ENCODE data around the gene SRPK1.

The SRPK1 gene

DNA sequence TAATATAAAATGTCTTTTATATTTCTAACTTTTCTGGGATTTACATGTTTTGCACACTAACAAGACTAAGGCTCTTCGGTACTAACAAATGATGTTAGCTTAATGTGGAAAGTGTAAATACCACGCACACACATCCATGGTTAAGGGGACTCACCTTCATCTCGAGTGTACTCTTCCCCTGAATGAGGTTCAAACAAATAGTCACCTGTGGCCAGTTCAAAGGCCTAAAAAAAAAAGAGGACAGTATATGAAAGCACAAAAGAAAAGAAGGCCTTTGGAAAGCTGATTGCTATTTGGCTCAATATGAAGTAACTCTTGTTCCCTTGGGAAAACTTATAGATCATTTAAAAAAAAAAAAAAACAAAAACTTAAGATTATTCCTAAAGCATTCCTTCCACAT, 78.5 kb downstream of the SRPK1 start:
- no peak for TF ChIP-seq ZNF274 (IDR thresholded peaks at IDR 0.05; ENCODE audit: low read depth, low read length)
- no peak overlapping the region for H3K4me3 ChIP-seq (ENCODE audit: low read length)

DNA sequence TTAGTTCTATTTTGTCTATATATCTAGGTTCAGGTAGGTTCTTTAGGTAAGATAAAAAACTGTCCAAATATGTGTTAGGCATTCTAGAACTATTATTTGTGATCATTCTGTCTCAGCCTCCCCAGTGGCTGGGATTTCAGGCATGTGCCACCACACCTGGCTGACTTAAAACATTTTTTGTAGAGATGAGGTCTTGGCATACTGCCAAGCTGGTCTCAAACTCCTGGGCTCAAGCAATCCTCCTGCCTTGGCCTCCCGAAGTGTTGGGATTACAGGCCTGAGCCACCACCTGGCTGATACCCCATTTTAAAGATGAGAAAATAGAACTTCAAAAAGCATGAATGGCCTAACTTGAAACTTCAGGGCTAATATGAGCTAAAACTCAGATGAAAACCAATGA, 81.9 kb downstream of the SRPK1 start:
- no peak overlapping the region for H3K4me3 ChIP-seq (ENCODE audit: low read length)
- no peak for TF ChIP-seq ZNF274 (IDR thresholded peaks at IDR 0.05; ENCODE audit: low read depth, low read length)

DNA sequence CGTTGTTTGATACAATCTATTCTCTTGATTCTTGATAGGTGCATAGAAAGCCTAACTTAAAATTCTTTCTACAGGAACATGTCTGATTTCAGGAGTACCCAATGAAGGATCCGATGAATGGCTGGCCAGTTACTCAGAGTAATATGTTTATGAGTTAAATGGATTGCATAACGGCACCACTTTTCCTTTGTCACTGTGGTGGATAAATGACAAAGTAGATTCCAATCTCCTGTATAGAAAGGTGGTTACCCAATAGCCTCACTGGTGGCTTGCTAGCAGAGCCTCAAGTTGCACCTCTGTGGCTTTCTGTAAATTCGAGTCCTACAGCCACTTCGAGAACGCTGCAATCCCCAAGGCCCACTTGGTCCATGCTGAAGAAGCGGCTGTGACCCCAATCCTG, 87.4 kb downstream of the SRPK1 start:
- TF ChIP-seq ZNF274 (IDR thresholded peaks at IDR 0.05; ENCODE audit: low read depth, low read length): no peak
- no peak overlapping the region for H3K4me3 ChIP-seq (ENCODE audit: low read length)

DNA sequence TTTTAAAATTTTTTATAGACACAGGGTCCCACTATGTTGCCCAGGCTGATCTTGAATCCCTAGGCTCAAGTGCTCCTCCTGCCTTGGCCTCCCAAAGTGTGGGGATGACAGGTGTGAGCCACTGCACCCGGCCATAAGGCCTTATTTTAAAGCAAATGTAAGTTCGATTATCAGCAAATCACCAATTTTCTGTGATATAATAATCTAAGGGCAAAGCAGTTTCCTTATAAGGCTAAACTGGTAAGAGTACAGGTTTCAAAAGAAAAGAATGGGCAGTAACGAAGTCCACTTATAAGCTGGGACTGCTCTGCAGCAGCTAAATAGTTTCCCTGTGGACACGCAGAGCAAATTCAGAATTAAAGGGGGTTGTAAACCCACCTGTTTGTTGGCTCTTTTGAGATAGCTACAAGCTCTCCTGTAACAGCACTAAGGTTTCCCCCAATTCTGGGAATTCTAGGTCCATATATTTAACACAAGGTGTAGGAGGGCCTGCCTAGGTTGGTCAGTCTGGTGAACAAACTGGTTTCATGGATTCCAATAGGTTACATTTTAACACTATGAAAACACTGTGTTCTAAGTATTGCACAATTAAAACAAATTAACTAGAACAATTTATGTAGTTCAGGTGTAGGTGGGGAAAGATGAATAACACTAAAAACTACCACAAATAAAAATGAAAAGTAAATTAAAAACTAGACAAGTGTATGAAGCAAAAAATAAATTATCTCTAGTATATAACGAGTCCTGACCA, 89.5 kb downstream of the SRPK1 start:
- H3K4me3 ChIP-seq (ENCODE audit: low read length): no peak overlapping the region
- no peak for TF ChIP-seq ZNF274 (IDR thresholded peaks at IDR 0.05; ENCODE audit: low read depth, low read length)

DNA sequence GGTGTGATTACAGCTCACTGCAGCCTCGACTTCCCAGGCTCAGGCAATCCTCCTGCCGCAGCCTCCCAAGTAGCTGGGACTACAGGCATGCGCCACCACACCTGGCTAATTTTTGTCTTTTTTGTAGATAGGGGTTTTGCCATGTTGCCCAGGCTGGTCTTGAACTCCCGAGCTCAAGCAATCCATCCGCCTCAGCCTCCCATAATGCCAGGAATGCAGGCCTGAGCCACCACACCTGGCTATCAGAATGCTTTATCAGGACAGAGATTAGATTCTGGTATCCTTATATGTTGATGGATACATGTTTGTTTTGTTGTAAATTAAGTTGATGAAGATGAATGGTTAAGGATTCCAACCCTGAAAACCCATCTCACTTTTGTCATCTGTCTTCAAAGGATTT, 91.6 kb downstream of the SRPK1 start:
- H3K4me3 ChIP-seq (ENCODE audit: low read length): no peak overlapping the region
- no peak for TF ChIP-seq ZNF274 (IDR thresholded peaks at IDR 0.05; ENCODE audit: low read depth, low read length)

DNA sequence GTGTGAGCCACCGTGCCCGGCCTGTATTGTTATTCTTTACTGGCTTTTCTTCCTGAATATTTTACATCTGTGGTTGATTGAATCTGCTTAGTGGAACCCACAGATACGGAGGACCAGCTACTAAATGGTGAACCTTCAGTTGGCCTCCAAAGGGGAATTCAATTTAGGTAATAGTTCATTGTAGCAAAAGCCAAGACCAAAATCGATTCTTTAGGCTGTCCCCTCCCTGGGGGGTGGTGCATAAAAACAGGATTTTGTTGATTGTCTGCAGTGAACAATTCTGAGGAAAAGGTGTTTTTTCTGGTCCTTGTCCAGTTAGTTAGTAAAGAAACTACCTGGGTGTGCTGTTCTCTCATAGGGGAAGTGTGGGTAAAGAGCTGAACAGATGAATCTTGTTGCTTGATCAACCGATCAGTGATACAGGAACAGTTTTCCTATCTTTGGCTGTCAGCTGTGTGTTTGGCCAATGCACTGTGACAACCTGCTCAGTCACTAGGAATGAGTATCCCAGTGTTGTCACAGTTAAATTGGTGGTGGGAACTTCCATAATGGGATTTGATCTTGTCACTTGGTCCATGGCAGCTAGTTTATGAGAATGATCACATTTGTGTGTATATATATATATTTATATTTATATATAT, 96.2 kb downstream of the SRPK1 start:
- H3K4me3 ChIP-seq (ENCODE audit: low read length): no peak overlapping the region
- TF ChIP-seq ZNF274 (IDR thresholded peaks at IDR 0.05; ENCODE audit: low read depth, low read length): no peak

DNA sequence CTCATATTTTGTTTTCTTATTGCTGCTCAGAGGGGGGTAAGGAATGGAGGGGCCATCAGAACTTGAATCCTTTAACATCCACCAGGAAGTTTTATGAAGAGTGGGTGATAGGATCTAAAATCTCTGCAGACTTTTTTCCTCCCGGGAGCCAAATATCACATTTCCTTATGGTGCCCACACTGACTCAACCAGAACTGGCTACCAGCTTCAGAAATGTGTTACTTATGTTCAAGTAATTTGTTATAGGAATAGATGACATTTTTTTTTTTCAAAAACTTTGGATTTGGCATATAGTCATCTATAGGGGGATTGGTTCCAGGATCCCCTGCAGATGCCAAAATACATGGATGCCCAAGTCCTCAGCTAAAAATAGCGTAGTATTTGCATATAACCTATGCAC, 97.3 kb downstream of the SRPK1 start:
- no peak overlapping the region for H3K4me3 ChIP-seq (ENCODE audit: low read length)
- no peak for TF ChIP-seq ZNF274 (IDR thresholded peaks at IDR 0.05; ENCODE audit: low read depth, low read length)

DNA sequence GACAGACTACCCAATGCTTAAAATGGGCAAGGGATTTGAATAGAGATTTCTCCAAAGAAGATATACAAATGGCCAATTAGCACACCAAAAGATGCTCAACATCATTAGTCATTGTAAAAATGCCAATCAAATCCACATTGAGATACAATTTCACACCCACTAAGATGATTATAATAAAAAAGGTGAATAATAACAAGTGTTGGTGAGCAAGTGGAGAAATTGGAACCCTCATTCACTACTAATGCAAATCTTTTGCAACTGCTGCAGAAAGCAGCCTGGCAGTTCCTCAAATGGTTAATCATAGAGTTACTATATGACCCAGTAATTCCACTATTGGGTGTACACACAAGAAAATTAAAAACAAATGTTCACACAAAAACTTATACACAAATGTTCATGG, 103.4 kb downstream of the SRPK1 start:
- TF ChIP-seq ZNF274 (IDR thresholded peaks at IDR 0.05; ENCODE audit: low read depth, low read length): no peak
- no peak overlapping the region for H3K4me3 ChIP-seq (ENCODE audit: low read length)

DNA sequence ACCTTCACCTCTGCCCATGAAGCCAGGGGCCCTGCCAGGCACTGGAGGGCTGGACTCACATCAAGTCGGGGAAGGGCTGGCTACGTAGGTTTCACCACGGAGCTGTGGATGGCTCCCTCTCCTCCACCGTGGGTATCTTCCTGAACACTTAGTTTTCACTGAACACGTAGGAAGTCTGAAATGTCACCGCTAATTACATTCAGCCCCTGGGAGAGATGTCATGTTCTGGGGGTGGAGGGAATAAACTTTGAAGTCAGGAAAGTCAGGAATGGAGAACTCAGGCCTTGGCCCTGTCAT, 109.3 kb downstream of the SRPK1 start:
- TF ChIP-seq ZNF274 (IDR thresholded peaks at IDR 0.05; ENCODE audit: low read depth, low read length): no peak
- no peak overlapping the region for H3K4me3 ChIP-seq (ENCODE audit: low read length)

DNA sequence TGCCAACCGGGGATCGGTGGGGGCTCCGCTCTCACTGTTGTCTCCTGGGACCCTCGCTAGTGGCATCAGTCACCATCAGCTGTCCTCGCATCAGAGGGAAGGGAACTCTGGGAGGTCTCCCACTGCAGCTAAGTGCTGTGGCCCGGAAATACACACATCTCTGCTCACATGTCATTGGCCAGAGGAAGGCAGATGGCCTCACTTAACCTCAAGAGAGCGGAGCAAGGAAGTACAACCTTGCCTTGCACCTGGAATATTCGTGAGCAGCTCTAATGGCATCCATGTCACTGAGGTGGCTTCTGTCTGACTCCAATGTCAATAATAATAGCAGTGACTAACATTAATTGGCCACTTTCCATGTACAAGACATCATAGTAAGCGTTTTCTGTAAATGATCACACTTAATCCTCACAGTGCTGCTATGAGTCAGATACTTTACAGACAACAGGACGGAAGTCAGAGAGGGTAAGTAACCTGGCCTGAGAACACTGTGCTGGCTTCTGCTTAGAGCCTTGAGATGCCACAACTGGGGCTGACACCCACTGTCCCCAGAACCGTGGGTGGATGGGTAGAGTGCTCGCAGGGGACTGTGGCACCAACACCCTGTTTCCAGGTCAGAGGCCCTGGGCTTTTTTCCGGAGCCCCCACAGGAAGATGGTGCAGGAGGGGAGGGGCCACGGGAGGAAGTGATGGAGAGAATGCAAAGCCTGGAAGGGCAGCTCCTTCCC, 109.8 kb downstream of the SRPK1 start:
- H3K4me3 ChIP-seq (ENCODE audit: low read length): no peak overlapping the region
- no peak for TF ChIP-seq ZNF274 (IDR thresholded peaks at IDR 0.05; ENCODE audit: low read depth, low read length)

DNA sequence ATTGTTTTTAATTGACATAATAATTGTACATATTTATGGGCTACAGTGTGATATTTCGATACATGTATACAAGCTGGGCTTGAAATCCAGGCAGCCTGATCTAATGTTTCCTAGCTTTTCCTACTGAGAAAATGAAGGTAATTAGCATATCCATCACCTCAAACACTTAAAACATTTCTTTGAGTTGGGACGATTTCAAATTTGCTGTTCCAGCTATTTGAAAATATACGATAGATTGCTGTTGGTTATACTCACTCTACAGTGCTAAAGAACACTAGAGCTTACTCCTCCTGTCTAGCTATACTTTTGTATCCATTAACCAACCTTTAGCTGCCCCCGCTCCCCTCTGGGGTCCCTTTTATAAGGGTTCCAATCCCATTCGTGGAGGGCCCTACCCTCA, 111.1 kb downstream of the SRPK1 start:
- H3K4me3 ChIP-seq (ENCODE audit: low read length): no peak overlapping the region
- TF ChIP-seq ZNF274 (IDR thresholded peaks at IDR 0.05; ENCODE audit: low read depth, low read length): no peak

DNA sequence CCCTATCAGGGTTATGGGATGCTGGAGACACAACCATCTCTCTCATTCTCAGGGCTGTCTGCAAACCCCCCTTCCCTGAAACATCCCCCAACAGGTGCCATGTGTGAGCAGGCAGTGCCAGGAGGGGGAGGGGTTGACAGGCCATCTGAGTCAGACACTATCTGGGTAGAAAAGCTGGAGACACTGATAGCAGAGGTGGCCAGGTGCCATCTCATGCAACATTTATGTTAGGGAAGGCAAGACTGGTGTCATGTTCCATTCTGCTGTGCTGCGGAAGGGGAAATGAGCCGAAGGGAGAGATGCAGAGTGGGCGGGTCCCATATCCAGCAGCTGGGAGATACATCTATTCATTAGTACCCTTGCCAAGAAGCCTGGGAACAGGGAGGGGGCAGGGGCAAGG, 112.2 kb downstream of the SRPK1 start:
- TF ChIP-seq ZNF274 (IDR thresholded peaks at IDR 0.05; ENCODE audit: low read depth, low read length): no peak
- H3K4me3 ChIP-seq (ENCODE audit: low read length): no peak overlapping the region

DNA sequence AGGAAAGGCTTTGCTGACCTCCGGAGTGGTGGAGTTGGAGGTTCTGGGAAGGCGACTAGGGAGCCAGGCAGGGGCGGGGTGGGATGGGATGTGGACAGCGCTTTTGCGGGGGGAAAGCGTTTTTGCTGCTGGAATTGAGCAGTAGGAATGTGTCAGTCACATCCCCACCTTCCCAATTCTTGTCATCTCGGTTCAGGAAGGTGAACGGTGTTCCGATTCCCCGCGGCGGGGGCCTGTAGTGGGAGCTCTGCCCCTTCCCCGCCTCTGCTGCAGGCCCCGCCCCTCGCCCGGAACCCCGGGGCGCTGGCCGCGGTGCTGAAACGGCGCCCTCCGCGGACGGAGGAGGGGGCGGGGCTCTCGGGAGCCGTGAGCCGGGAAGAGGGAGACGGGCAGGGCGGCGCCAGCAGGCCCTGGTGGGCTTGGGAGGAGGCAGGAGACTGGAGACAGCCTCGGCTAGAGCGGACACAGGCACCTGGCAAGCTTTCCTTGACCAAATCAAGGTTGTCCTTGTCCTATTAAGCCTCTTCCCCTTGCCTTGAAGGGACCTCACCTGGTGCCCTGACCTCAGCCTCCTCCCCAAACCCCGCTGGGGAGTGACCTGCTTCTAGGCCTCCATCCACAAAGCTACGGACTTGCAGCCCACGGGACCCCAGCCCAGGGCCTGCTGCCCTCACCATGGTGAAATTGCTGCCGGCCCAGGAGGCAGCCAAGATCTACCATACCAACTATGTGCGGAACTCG, 115.7 kb downstream of the SRPK1 start, which contains the start of gene LHFPL5:
TSS of gene LHFPL5 (plus strand) at position 357 of the 741 bp plus-strand sequence. CDS start at position 676, 319 bp downstream.
- no peak for TF ChIP-seq ZNF274 (IDR thresholded peaks at IDR 0.05; ENCODE audit: low read depth, low read length)

DNA sequence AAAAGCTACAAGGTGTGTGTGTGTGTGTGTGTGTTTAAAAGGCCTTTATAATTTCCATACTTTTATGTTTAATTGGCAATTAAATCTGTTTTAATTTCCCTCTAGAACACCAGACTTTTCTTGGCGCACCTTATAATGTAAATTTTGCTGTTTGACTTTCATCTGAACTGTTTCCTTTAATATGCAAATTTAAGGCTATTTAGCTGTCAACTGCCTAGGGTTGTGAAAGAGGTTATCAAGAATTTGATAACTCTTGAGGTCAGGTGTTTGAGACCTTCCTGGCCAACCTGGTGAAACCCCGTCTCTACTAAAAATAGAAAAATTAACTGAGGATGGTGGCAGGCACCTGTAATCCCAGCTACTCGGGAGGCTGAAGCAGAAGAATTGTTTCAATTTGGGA, 119.8 kb downstream of the SRPK1 start:
- no peak overlapping the region for H3K4me3 ChIP-seq (ENCODE audit: low read length)
- TF ChIP-seq ZNF274 (IDR thresholded peaks at IDR 0.05; ENCODE audit: low read depth, low read length): no peak

More for the DNA sequence above, 115.7 kb downstream of the SRPK1 start, which contains the start of gene LHFPL5:
- H3K4me3 ChIP-seq (ENCODE audit: low read length): no peak within 1 kb of the TSS
